Upper lobe of left lung (tissue), 6 donors: Measurements from ENCODE around the gene RAD51D. TPM values are rescaled to one million over a fixed set of nuclear protein-coding genes. Genes with fewer than 3 reads are reported as not detected.
A peak's percentile ranks its signal among the peaks of the same experiment; 100 is the strongest.

Experiments
- ATAC-seq, 2 donors: fragments of 200-7000 bp; cut with Tn5 transposase; one replicate each; pipeline ENCODE4 v1.9.1; 2022; ENCODE audit warnings: mild to moderate bottlenecking in 2 of 2, moderate library complexity in 2 of 2; ENCODE audit not compliant: low FRiP score in 2 of 2
- DNase-seq, 2 donors: peaks; one replicate each; pipeline ENCODE4 v3.0.0-alpha.2; 2019 to 2020
- H3K27ac ChIP-seq, 4 donors: fragments of 200-600 bp; sonication (generic); one replicate each; pipeline ENCODE4 v1.5.1; 2016 to 2019
- H3K27me3 ChIP-seq, 4 donors: fragments of 200-600 bp; sonication (generic); one replicate each; pipeline ENCODE4 v1.5.1; 2017 to 2019
- H3K36me3 ChIP-seq, 4 donors: fragments of 200-600 bp; sonication (generic); one replicate each; pipeline ENCODE4 v1.5.1; 2016 to 2019
- H3K4me1 ChIP-seq, 4 donors: fragments of 200-600 bp; sonication (generic); one replicate each; pipeline ENCODE4 v1.5.1; 2018 to 2019
- H3K4me3 ChIP-seq, 4 donors: fragments of 200-600 bp; sonication (generic); one replicate each; pipeline ENCODE4 v1.5.1; 2017 to 2019; ENCODE audit warnings: mild to moderate bottlenecking in 2 of 4, moderate library complexity in 1 of 4
- H3K9me3 ChIP-seq, 4 donors: fragments of 200-600 bp; sonication (generic); one replicate each; pipeline ENCODE4 v1.5.1; 2018 to 2019
- CTCF ChIP-seq, 6 experiments: fragments of 450-650 bp in 4 of 6; fragments of 200-600 bp in 2 of 6; sonication (generic) in 2 of 6; IDR thresholded peaks; one replicate each; pipeline ENCODE4 v1.5.1; 2016 to 2019; ENCODE audit warnings: antibody characterized with exemption in 6 of 6
- EP300 ChIP-seq, 4 donors: sonication (generic); formaldehyde crosslinking; IDR thresholded peaks; one replicate each; pipeline ENCODE4 v1.5.1; 2017; ENCODE audit warnings: antibody characterized with exemption in 4 of 4, control low read depth in 2 of 4
- POLR2A ChIP-seq, 4 donors: fragments of 450-650 bp; IDR thresholded peaks; one replicate each; pipeline ENCODE4 v1.5.1; 2016 to 2017; ENCODE audit warnings: antibody characterized with exemption in 4 of 4, mild to moderate bottlenecking in 2 of 4
- POLR2AphosphoS5 ChIP-seq, 2 donors: sonication (generic); formaldehyde crosslinking; IDR thresholded peaks; one replicate each; pipeline ENCODE4 v1.5.1; 2017; ENCODE audit warnings: antibody characterized with exemption in 2 of 2
- WGBS, 2 donors: methylation state at CpG; one replicate each; pipeline ENCODE4 v1.1.5; 2017 to 2018; 5-methylcytosine and 5-hydroxymethylcytosine counted together
- total RNA-seq, 6 donors: library from RNA; depleted of rRNA in 4 of 6; stranded (reverse); fragments of >200 nt in 4 of 6; gene quantifications; one replicate each; pipeline versions ENCODE4 v1.1.0 to v1.2.1, GENCODE V29; 2016 to 2021
- donor health status: DM: no; HTN: no; CAD: no; lungs with moderate emphysema.
- donor health status: DM: no; HTN: yes; CAD: no; lungs with severe emphysema.

RAD51D gene
- total RNA-seq, 6 donors from 2014 or later: 3.5 to 14.7 (median 7.5) TPM

GRCh38 chr17:35149941-35150340 is 30.3 kb upstream of the RAD51D start:
- TF ChIP-seq POLR2AphosphoS5 (IDR thresholded peaks at IDR 0.05): no peak
- TF ChIP-seq POLR2A (IDR thresholded peaks at IDR 0.05): no peak
- no peak for TF ChIP-seq CTCF (IDR thresholded peaks at IDR 0.05)
- no peak for TF ChIP-seq EP300 (IDR thresholded peaks at IDR 0.05)
- no peak for ATAC-seq
- Histone ChIP-seq H3K27me3 (no peaks in the 10 kb centered on the region), H3K36me3 (no peaks in the 10 kb centered on the region), H3K27ac (no peak overlapping the region), H3K4me1 (no peaks in the 10 kb centered on the region), H3K4me3 (no peak overlapping the region), H3K9me3 (no peaks in the 10 kb centered on the region)
- no peak for DNase-seq
- 90 to 95% methylated on average over 9 to 11 of the region's 11 CpGs for WGBS, 2 donors

GRCh38 chr17:35148144-35148543 is 28.5 kb upstream of the RAD51D start:
- Histone ChIP-seq H3K4me3 (no peak overlapping the region), H3K27me3 (no peaks in the 10 kb centered on the region), H3K9me3 (no peaks in the 10 kb centered on the region), H3K36me3 (no peaks in the 10 kb centered on the region), H3K27ac (no peak overlapping the region), H3K4me1 (no peaks in the 10 kb centered on the region)
- DNase-seq (peak in 1 of 2 donors; percentile 38), ATAC-seq (peak in 1 of 2 donors; percentile 6)
- WGBS, 2 donors: 44 to 71% methylated on average over 8 to 9 of the region's 9 CpGs
- TF ChIP-seq EP300 (IDR thresholded peaks at IDR 0.05) (no peak), POLR2A (IDR thresholded peaks at IDR 0.05) (no peak), POLR2AphosphoS5 (IDR thresholded peaks at IDR 0.05) (no peak), CTCF (IDR thresholded peaks at IDR 0.05) (no peak)

GRCh38 chr17:35147375-35147905 is 27.8 kb upstream of the RAD51D start, which contains the start of gene UNC45B:
UNC45B (plus strand) TSS chr17:35147817; CDS start chr17:35148264, 447 bp downstream.
- H3K36me3 ChIP-seq: no peaks in the 10 kb centered on the region
- TF ChIP-seq POLR2A (IDR thresholded peaks at IDR 0.05) (no peak), POLR2AphosphoS5 (IDR thresholded peaks at IDR 0.05) (no peak), CTCF (IDR thresholded peaks at IDR 0.05) (no peak)
- H3K4me3 ChIP-seq: no peak within 1 kb of the TSS
- 76 to 93% methylated on average over 2 to 4 of the region's 4 CpGs for WGBS, 2 donors
- H3K27me3 ChIP-seq: no peaks in the 10 kb centered on the region
- H3K27ac ChIP-seq: no peak within 1 kb of the TSS
- ATAC-seq: no peak
- DNase-seq: no peak
- peaks cover 0 to 2% (median under 1%) of the 10 kb centered on the region in 4 donors for H3K4me1 ChIP-seq
- H3K9me3 ChIP-seq: no peaks in the 10 kb centered on the region

- ATAC-seq: no peak
- Histone ChIP-seq H3K9me3 (no peaks in the 10 kb centered on the region), H3K27me3 (no peaks in the 10 kb centered on the region), H3K36me3 (no peaks in the 10 kb centered on the region), H3K4me1 (peaks cover 1 to 10% (median 7%) of the 10 kb centered on the region in 4 donors), H3K4me3 (no peak overlapping the region), H3K27ac (no peak overlapping the region)
- WGBS, 2 donors: 75 to 78% methylated on average over 4 of the region's 4 CpGs
- no peak for DNase-seq
- TF ChIP-seq CTCF (IDR thresholded peaks at IDR 0.05) (no peak), POLR2A (IDR thresholded peaks at IDR 0.05) (no peak), EP300 (IDR thresholded peaks at IDR 0.05) (no peak), POLR2AphosphoS5 (IDR thresholded peaks at IDR 0.05) (no peak)
Measured at GRCh38 chr17:35146214-35146833, 26.7 kb upstream of the RAD51D start.

- Histone ChIP-seq H3K4me3 (no peak overlapping the region), H3K9me3 (no peaks in the 10 kb centered on the region), H3K27me3 (no peaks in the 10 kb centered on the region), H3K36me3 (peaks cover 0 to under 1% (median 0%) of the 10 kb centered on the region in 4 donors), H3K4me1 (peaks cover 11 to 21% (median 17%) of the 10 kb centered on the region in 4 donors), H3K27ac (no peak overlapping the region)
- no peak for DNase-seq
- 70 to 79% methylated on average over 4 of the region's 4 CpGs for WGBS, 2 donors
- TF ChIP-seq POLR2AphosphoS5 (IDR thresholded peaks at IDR 0.05) (no peak), POLR2A (IDR thresholded peaks at IDR 0.05) (no peak), EP300 (IDR thresholded peaks at IDR 0.05) (no peak), CTCF (IDR thresholded peaks at IDR 0.05) (no peak)
- ATAC-seq: no peak
Measured at GRCh38 chr17:35144840-35145239, 25.2 kb upstream of the RAD51D start.
